Smooth muscle cell (in vitro differentiated cells): Measurements from ENCODE around the gene FAM204A. TPM values are rescaled to one million over a fixed set of nuclear protein-coding genes. Genes with fewer than 3 reads are reported as not detected.
A peak's percentile ranks its signal among the peaks of the same experiment; 100 is the strongest.

Experiments used
- DNase-seq: peaks from one replicate; lab custom pipeline; 2025; ENCODE audit not compliant: unreplicated experiment; lab: John Stamatoyannopoulos, UW
- H2AFZ ChIP-seq: fragments of 200-600 bp; sonication (generic); 2 replicates; pipeline ENCODE4 v1.6.0; 2016; ENCODE audit warnings: antibody characterized with exemption, low read depth, mild to moderate bottlenecking
- H3F3A ChIP-seq: fragments of 200-600 bp; sonication (generic); 2 replicates; pipeline ENCODE4 v1.6.0; 2017; ENCODE audit warnings: antibody characterized with exemption, low read depth
- H3K27ac ChIP-seq: fragments of 200-600 bp; sonication (generic); 2 replicates; pipeline ENCODE4 v1.5.1; 2016; ENCODE audit warnings: low read depth, mild to moderate bottlenecking
- H3K27me3 ChIP-seq: fragments of 200-600 bp; sonication (generic); 2 replicates; pipeline ENCODE4 v1.6.1; 2016; ENCODE audit warnings: low read depth, mild to moderate bottlenecking
- H3K36me3 ChIP-seq: fragments of 200-600 bp; sonication (generic); 2 replicates; pipeline ENCODE4 v1.5.1; 2016; ENCODE audit warnings: low read depth
- H3K4me1 ChIP-seq: fragments of 200-600 bp; sonication (generic); 2 replicates; pipeline ENCODE4 v1.5.1; 2016; ENCODE audit warnings: low read depth
- H3K4me2 ChIP-seq: fragments of 200-600 bp; sonication (generic); 2 replicates; pipeline ENCODE4 v1.6.0; 2016; ENCODE audit warnings: mild to moderate bottlenecking
- H3K4me3 ChIP-seq: fragments of 200-600 bp; sonication (generic); 2 replicates; pipeline ENCODE4 v1.5.1; 2016; ENCODE audit warnings: mild to moderate bottlenecking
- H3K79me2 ChIP-seq: fragments of 200-600 bp; sonication (generic); 2 replicates; pipeline ENCODE4 v1.6.0; 2016; ENCODE audit warnings: low read depth, mild to moderate bottlenecking
- H3K9ac ChIP-seq: fragments of 200-600 bp; sonication (generic); 2 replicates; pipeline ENCODE4 v1.6.0; 2016; ENCODE audit warnings: low read depth
- H3K9me3 ChIP-seq: fragments of 200-600 bp; sonication (generic); replicated peaks from 2 replicates; pipeline ENCODE4 v1.5.1; 2016; ENCODE audit warnings: low read depth
- H4K20me1 ChIP-seq: fragments of 200-600 bp; sonication (generic); 2 replicates; pipeline ENCODE4 v1.6.0; 2016; ENCODE audit warnings: low read depth
- CTCF ChIP-seq: fragments of 200-600 bp; sonication (generic); IDR thresholded peaks from 2 replicates; pipeline ENCODE4 v1.5.1; 2017; ENCODE audit warnings: borderline replicate concordance, mild to moderate bottlenecking, antibody characterized with exemption; ENCODE audit not compliant: insufficient read depth, poor library complexity, severe bottlenecking
- WGBS: methylation state at CpG from one replicate; pipeline ENCODE4 v1.1.7; 2016; ENCODE audit warnings: low lambda C conversion rate; 5-methylcytosine and 5-hydroxymethylcytosine counted together
- polyA plus RNA-seq: library from polyadenylated mRNA; unstranded; fragments of >200 nt; fragmentation: Nextera tagmentation; extraction: Ambion mirVana; gene quantifications from 2 replicates; pipeline ENCODE4 v1.2.1, GENCODE V29; 2016
- total RNA-seq: library from RNA; depleted of rRNA; stranded (reverse); fragments of >200 nt; gene quantifications from 2 replicates; pipeline ENCODE4 v1.2.3, GENCODE V29; 2014

The FAM204A gene
- total and polyA plus RNA-seq, 2 experiments from 2014 or later, result 67.9 to 73.4 TPM

- Histone ChIP-seq H3K4me2 (peak overlapping the region; percentile 89), H3K27me3 (no peaks in the 10 kb centered on the region), H3K9ac (peak overlapping the region; percentile 71), H3K36me3 (no peaks in the 10 kb centered on the region), H3F3A (no peaks in the 10 kb centered on the region), H3K4me3 (peak overlapping the region; percentile 83), H3K79me2 (peaks cover 41% of the 10 kb centered on the region), H2AFZ (peak overlapping the region; percentile 97), H3K9me3 (no peaks in the 10 kb centered on the region), H4K20me1 (peaks cover 11% of the 10 kb centered on the region), H3K27ac (peak overlapping the region; percentile 58), H3K4me1 (peaks cover 10% of the 10 kb centered on the region)
- no peak for TF ChIP-seq CTCF
- DNase-seq, result no peak
- WGBS, result 46% methylated on average over 7 of the region's 7 CpGs
Observed at GRCh38 chr10:118342638-118343020, 505 bp upstream of the FAM204A start.

- Histone ChIP-seq H3K4me2 (peak overlapping the region; percentile 89), H3K27me3 (no peaks in the 10 kb centered on the region), H3K79me2 (peaks cover 51% of the 10 kb centered on the region), H3K9ac (no peak overlapping the region), H3K9me3 (no peaks in the 10 kb centered on the region), H3K36me3 (peaks cover 14% of the 10 kb centered on the region), H3K4me1 (peaks cover 10% of the 10 kb centered on the region), H3K4me3 (peak overlapping the region; percentile 83), H3K27ac (no peak overlapping the region), H4K20me1 (peaks cover 23% of the 10 kb centered on the region), H3F3A (no peaks in the 10 kb centered on the region), H2AFZ (no peak overlapping the region)
- no peak for DNase-seq
- 94% methylated on average over 2 of the region's 2 CpGs for WGBS
- no peak for TF ChIP-seq CTCF
Observed at GRCh38 chr10:118340486-118340885, 1.6 kb downstream of the FAM204A start.

- H3K4me3 ChIP-seq, result no peak overlapping the region
- WGBS, result 95% methylated on average over 3 of the region's 3 CpGs
- H3K36me3 ChIP-seq, result peaks cover 22% of the 10 kb centered on the region
- TF ChIP-seq CTCF, result no peak
- H3K79me2 ChIP-seq, result peaks cover 51% of the 10 kb centered on the region
- no peak overlapping the region for H3K27ac ChIP-seq
- peaks cover 10% of the 10 kb centered on the region for H3K4me1 ChIP-seq
- H3K27me3 ChIP-seq, result no peaks in the 10 kb centered on the region
- no peak overlapping the region for H3K9ac ChIP-seq
- H4K20me1 ChIP-seq, result peaks cover 23% of the 10 kb centered on the region
- no peaks in the 10 kb centered on the region for H3F3A ChIP-seq
- no peaks in the 10 kb centered on the region for H3K9me3 ChIP-seq
- DNase-seq, result no peak
- H2AFZ ChIP-seq, result no peak overlapping the region
- no peak overlapping the region for H3K4me2 ChIP-seq
Observed at GRCh38 chr10:118339111-118339510, 3.0 kb downstream of the FAM204A start.

GRCh38 chr10:118337356-118337755 lies 4.8 kb downstream of the FAM204A start:
- Histone ChIP-seq H3K36me3 (peaks cover 22% of the 10 kb centered on the region), H4K20me1 (peaks cover 28% of the 10 kb centered on the region), H3K4me1 (peaks cover 7% of the 10 kb centered on the region), H3K4me3 (no peak overlapping the region), H3K4me2 (no peak overlapping the region), H3K79me2 (peaks cover 51% of the 10 kb centered on the region), H3K9ac (no peak overlapping the region), H2AFZ (no peak overlapping the region), H3K9me3 (no peaks in the 10 kb centered on the region), H3K27me3 (no peaks in the 10 kb centered on the region), H3K27ac (no peak overlapping the region), H3F3A (no peaks in the 10 kb centered on the region)
- DNase-seq, result no peak
- TF ChIP-seq CTCF, result no peak
- 100% methylated on average over 1 of the region's 1 CpG for WGBS
